Smooth muscle cell of the brain vasculature (primary cell): Measurements from ENCODE around the gene GLUD1.
"Not testable (repeated sequence)": the region's sequence is repeated elsewhere in the genome, so short reads cannot be mapped to it uniquely, and the experiment has no call there.

Source experiments
- DNase-seq: peaks from one replicate; pipeline ENCODE4 v3.0.0-alpha.2; 2012; ENCODE audit warnings: low read depth, low spot score

Gene GLUD1

DNA sequence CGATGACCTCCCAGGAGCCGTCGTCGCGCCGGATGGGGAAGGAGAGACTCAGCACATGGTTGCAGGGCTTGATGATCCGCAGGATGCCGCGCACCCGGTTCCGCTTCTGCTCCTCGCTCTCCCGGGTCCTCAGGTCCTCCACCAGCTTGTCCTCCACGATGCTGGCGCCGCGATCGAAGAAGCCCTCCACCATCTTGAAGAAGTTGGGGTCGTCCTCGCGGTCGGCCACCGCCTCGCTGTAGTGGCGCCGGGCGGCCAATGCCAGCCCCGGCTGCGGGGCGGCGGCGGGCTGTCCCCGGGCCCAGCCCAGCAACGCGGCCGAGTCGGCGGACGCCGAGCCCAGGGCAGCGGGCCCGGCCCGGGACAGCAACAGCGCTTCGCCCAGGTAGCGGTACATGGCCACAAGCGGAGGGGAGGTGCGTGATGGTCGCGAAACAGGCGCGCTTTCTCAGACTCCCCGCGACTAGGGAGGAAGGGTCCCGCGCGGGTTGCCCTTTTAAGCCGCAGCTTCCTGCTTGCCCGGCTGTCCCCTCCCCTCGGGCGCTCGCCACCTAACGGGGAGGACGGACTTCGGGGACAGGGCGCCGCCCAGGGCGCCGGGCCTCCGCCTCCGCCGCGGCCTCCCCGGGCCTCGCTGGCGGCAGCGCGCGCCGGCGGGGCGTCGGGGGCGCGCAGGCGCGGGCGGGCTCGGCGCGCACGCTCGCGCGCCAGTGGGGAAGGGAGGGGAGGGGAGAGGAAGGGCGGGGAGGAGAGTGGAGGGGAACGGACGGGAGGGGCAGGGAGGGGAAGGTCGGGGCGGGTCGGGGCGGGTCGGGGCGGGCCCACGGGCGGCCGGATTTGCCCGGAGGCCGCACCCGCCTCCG is at the start of gene GLUD1, which contains the start of gene SHLD2:
GLUD1 (minus strand) TSS at position 471 of the 863 bp plus-strand sequence; CDS start at position 397, 74 bp downstream.
SHLD2 (plus strand) TSS at position 834 of the 863 bp plus-strand sequence. CDS start 56,149 bp downstream, outside the sequence.
- no peak for DNase-seq

DNA sequence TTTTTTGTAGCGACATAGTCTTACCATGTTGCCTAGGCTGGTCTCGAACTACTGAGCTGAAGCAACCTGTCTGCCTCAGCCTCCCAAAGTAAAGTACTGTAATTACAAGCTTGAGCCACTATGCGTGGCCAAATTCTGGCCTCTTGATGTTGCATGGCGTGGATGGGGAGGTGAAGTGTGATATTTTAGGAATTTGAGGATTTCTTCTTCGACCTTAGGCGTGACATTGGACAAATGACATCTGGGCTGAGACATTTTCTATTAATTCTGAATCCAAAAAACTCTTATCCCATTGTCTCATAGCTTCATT is 48.4 kb upstream of the GLUD1 start:
- DNase-seq, result not testable (repeated sequence)

DNA sequence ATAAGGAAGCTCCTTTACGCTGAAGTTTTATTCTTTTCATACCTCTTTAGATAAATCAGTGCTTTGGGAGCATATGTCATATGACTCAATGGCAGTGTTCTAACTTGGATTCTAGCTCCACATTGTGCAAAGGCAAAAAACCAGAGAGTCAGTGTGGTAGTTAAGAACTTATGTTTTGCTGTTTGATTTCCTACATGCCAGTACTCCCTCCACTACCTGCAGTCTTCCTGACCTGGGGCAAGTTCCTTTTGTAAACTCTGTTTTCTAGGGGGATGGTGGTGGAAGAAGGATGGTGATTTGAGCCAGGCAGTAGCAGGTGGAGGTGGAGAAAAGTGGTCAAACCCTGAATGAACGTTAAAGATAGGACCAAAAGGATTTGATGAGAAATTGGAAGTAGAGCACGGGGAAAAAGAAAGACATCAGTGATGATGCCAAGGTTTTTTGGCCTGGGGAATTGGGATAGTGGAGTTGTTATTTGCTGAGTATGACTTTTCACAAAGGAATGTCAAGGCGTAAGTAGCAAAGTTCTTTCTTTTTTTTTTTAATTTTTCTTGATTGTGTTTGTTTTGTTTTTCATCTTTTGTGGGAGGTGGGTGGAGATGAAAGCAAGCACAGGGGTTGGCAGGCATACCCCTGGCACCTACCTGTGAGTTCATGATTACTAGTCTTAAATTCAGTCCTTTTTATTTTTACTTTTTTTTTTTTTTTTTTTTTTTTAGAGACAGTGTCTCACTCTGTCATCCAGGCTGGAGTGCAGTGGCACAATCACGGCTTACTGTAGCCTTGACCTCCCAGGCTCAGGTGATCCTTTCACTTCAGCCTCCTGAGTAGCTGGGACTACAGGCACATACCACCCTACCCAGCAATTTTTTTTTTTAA is 47.8 kb upstream of the GLUD1 start:
- not testable (repeated sequence) for DNase-seq

DNA sequence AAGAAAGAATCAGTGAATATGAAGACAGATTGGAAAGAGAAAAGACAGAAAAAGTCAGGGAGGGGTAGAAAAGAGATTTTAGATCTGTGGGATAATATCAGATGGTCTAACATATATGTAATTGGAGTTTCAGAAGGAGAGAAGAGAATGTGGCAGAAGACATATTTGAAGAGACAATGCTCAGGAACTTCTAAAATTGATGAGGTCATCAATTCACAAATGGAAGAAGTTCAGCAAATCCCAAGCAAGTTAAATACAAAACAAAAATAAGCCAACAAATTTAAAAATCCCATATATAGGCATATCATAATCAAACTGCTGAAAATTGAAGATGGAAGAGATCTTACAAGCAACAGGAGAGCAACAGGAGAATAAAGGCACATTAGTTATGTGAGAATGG is 42.8 kb upstream of the GLUD1 start:
- not testable (repeated sequence) for DNase-seq

DNA sequence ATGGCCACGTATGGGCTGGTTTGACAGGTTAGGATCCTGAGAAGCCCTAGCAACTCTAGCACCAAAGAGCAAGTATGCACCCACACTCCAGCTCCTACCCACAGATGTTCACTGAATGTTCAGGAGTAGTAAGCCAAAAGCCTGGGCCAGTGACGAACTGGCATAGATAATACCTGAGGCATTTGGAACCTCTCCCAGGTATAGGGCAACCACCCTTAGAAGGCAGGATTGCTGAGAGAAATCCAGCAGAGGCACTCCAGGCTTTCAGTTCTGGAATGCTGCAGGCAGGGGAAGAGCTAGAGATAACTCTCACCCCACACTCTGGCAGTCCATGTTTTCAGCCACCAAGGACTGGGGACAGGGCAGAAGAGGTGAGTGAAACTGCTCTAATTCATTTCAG is 39.8 kb upstream of the GLUD1 start:
- DNase-seq, result not testable (repeated sequence)

DNA sequence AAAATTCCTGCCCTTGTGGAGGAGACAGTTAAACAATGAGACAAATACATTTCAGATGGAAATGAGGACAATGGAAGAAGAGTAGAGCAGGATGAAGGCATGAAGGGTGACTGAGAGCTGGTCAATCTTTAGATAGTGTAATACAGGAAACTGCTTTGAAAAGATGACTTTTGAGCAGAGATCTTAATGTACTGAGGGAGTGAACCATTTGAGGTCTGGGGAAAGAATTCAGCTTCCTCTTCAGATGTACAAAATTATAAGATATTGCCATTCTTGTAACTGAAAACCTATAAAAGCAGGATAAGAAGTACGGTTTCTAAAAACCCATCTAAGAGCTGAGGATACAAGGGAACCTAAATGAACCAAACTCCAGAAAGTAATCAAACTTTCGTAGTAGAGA is 39.3 kb upstream of the GLUD1 start:
- not testable (repeated sequence) for DNase-seq

DNA sequence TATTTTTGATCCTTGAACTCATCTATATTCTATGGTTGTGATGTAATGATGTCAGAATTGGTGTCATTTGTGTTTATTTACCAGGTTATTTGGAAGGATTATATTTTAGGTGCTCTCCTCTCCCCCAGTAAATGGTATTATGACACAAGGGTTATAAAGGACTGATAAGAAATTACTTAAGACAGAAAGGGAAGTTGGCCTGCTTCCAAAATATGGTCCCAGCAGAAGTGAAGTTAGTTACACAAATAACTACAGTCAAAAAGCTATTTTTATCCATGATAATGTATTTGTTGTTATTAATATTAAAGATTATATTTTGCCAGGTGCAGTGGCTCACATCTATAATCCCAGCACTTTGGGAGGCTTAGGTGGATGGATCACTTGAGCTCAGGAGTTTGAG is 37.5 kb upstream of the GLUD1 start:
- not testable (repeated sequence) for DNase-seq

DNA sequence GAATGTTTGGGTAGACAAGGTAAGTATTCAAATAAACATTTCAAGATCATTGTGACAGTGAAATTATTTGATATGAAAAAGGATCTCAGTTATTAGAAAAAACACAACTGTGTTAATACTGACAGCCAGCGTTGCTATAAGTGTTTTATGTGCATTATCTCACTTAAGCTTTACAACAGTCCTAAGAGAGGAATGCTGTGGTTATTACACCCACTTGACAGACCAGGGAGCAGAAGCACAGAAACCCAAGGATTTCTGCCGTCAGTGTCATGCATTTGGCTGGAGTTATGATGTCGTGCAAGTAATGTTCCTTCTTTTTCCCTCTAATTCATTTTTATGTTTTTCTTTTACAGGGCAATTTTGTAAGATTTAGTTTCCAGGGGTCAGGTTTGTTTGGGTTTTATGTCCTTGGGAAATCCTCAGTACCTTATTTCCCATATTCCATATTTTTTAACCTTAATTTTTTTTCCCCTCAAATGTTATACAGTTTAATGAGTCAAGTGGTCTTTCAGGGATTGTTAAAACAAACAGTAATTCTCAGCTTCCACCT is 33.0 kb upstream of the GLUD1 start:
- DNase-seq, result not testable (repeated sequence)

DNA sequence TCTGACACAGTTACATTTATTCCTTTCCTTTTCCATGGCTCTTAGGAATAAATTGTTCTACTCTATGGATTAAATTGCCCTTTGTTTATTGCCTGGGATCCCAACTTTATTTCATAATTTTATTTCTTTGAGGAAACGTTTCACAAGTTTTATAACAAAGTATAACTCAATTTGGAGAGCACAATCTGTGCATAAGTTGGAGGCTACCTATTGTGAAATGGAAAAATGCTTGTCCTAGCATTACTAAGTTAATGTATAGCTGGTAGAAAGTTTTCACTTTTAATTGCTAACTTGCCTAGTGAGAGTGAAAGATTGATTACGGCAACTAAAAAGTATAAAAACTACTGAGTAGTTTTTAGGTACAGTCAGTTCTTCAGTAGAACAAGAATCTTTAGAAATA is 32.4 kb upstream of the GLUD1 start:
- DNase-seq, result not testable (repeated sequence)

DNA sequence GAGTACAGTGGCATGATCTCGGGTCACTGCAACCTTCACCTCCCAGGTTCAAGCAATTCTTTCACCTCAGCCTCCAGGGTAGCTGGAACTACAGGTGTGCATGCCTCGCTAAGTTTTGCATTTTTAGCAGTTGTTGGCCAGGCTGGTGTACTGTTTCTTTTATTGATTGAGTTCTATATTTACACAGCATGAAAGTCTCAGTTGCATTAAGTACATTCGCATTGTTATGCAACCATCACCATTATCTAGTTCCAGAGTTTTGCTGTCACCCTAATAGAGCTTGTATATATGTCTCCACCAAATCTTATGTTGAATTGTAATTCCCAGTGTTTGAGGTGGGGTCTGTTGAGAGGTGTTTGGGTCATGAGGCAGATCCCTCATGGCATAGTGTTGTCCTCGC is 28.7 kb upstream of the GLUD1 start:
- not testable (repeated sequence) for DNase-seq

DNA sequence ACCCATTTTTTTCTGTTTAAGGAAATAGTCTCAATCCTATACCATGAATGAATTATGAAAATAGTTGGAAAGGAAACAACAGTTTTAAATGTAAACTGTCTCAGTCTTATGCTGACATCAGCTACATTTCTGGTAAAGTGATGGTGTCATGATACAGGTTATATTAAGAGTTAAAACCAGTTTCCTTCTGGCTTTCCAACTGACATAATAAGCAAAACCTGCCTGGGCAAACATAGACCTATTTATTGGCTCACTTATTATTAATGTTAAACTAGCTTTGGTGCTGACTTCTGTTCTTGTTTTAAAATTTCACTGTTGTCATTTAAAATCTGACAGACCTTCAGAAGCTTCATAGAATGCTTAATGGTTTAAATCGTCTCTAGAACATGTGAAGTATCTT is 24.4 kb upstream of the GLUD1 start:
- DNase-seq, result not testable (repeated sequence)

DNA sequence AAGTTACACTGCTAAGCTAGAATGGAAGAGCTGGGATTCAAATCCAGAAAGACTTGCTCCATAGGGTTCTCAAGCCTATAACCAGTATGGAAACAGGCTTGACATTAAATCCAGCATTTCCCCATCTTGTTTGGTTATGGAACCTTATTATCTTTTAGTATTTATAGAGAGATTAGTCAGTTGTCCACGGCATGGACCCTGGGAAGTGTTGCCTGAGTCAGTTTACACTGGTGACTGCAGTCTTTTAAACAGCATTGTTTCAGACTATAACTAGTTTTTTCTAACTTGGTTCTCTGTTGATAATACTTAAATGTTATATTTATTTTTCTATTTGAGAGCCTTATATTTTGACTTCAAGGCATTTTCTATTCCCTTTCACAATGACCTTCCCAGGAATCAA is 23.5 kb upstream of the GLUD1 start:
- not testable (repeated sequence) for DNase-seq

DNA sequence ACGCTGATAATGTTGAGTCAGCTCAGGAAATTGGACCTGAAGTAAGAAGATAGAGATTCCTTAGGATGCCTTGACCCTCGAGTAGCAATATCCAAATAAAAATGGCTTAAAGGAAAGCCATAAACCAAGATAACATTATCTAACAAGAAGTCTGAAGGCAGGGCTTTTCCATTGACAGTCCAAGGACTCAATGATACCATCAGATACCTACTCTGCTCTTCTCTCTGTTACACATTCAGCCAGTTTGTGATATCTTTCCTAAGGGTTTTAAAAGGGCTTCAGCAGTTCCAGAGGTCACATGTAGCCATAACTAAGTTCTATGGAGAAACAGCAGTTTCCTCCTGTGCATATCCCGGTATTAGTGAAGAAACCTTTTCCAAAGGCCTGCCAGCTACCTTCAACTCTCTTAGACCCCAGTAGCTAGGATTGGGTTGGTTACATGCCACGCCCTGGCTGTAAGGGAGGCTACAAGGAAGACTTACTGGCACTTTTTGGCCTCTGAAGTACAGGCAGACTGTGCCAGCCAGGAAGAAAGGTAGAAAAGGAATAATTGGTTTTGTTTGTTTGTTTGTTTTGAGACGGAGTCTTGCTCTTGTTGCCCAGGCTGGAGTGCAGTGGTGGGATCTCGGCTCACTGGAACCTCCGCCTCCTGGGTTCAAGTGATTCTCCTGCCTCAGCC is 10.9 kb upstream of the GLUD1 start:
- DNase-seq, result no peak

DNA sequence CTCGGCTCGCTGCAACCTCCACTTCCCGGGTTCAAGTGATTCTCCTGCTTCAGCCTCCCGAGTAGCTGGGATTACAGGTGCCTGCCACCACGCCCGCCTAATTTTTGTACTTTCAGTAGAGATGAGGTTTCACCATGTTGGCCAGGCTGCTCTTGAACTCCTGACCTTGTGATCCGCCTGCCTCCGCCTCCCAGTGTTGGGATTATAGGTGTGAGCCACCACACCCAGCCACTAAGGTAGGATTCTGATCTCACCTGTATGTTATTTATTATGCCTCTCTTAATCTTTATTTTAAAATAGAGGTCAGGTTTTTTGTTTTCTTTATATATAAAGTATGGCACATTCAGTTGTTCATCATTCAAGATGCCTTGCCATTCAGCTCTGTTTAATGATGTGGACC is 10.1 kb upstream of the GLUD1 start:
- not testable (repeated sequence) for DNase-seq

DNA sequence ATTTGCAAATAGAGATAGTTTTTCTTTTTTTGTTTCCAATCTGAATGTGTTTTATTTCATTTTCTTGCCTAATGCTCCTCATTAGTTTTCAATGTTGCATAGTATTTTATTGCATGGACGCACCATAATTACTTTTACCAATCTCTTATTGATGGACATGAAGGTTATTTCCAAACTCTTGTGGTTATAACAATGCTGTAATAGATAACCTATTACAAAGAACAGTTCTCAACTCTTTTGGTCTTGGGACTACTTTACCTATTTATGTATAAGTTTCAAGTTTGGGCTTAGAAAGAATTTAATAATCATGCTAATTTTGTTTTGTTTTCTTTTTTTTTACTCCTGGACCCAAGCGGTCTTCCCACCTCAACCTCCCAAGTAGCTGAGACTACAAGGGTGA is 7.4 kb upstream of the GLUD1 start:
- no peak for DNase-seq

DNA sequence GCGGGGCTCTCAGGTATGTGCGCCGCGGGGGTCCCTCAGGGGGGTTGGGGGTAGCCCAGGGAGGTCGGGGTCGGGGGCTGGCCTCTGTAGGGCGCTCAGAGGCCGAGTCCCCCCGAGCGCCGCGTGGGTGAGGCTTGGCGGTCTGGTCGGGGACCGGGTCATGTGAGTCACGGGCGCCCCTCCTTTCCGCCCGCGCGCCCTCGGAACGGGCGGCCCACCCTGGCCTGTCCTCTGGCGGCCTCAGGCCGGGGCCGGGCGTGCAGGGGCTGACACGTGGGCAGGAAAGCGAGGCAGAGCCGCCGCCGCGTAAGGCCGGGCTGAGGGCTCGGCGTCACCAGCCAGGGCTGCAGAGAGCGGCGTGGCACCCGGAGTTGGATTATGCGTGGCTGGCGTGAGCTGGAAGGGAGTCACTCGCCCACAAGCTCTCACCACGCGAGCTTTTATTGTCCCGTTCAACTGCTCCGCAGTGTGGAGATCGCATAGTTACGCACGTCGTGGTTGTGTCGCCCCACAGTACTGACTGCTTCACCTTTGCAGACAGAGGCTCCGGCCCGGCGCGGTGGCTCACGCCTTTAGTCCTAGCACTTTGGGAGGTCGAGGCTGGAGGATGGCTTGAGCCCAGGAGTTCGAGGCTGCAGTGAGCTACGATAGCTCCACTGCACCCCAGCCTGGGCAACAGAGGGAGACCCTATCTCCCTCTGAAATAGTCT is 748 bp upstream of the GLUD1 start:
- DNase-seq, result no peak

DNA sequence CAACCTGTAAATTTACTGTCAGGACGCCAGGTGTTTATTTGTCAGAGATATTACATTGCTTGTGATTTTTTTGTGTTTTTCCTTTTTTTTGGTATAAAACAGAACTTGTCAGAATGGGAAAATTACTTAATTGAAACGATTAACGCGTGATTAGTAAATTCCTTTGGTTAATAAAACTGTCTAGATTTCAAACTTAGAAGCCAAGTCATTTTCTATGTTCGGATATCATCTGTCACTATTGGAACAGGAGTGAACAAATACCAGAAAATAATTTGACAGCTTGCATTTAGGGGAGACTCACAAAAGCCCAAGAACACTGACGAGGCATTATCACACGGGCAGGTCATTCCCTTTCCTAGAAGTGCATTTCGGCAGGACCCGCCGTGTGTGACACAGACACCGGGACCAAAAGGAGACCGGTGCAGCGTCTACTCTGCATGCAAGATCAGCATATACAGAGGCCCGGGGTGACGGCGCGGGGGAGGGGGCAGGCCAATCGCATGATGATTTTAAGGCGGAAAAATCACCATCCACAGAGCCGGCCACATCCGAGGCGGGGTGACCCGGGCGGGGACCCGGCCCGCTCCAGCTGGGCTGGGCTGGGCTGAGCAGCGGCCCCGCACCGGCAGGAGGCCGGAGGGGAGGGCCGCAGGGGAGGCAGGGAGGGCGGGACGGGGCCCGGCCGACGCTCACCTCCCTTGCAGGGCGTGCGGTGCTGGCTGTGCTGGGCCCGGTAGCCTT is 841 bp downstream of the GLUD1 start:
- no peak for DNase-seq

DNA sequence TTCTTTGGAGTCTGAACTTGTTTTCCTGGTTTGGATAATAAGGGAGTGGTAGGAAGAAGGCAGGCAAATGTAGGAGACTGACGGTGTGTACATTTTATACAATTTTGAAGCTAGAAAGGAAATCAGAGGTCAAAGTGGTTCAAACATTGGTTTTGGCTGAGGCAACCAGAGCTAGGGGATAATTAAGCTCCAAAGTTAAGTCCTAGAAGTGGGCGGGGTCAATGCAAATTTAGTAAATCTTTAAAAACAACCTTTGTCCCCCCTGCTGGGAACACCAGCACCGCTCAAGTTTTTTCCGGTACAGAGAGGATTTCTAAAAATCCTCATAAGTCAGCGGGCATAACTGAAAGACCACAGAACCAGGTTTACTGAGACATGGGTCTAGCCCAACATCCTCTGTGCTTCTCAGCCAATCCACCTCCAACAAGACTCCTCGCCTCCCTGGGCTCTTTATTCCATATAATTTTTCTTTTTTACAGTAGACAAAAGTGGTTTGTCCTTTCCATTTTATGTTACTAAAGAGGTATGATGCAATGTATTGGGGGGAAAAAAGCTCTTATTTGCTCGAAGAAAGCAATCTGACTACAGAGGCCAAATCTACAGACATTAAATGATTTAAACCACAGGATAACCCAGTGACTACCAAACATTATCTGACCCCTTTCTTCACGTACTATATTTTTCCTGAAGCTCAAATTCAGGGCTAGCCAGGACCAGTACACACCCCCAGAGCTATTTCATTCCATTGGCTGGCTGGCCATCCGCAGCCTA is 1.6 kb downstream of the GLUD1 start:
- DNase-seq, result no peak

DNA sequence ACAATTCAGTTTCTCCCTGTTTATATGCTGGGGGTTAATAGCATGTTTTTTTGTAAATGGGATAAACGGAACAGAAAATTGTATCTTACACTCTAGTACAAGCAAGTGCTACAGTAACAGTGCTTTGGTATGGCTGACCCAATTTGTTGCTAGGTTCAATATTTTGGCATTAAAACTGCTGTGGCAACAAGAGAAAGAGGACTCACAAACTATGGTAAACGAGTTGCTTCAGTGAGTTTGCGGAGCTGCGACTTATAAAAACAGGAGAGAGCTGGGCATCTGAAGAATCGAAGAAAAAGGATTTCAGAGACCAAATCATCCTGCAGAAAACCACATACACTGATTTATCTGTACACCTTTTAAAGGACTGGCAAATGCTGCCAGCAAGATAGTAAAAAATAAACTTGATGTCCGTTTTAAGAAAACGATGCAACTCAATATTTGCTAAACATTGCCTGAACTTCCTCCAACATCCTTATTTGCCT is 2.2 kb downstream of the GLUD1 start:
- no peak for DNase-seq
